Liver (tissue), 9 donors: Measurements from ENCODE around the gene CCDC88C. TPM values are rescaled to one million over a fixed set of nuclear protein-coding genes. Genes with fewer than 3 reads are reported as not detected.

Experiments
- DNase-seq: peaks from one replicate; pipeline ENCODE4 v3.0.0-alpha.2; 2017; ENCODE audit warnings: low spot score
- H3K27ac ChIP-seq, 2 donors: one replicate each; pipeline ENCODE4 v1.7.0; 2013; ENCODE audit warnings: inconsistent platforms in 2 of 2, low read length in 2 of 2, control low read depth in 1 of 2, low read depth in 1 of 2, mild to moderate bottlenecking in 1 of 2
- H3K27me3 ChIP-seq, 4 donors: one replicate each; pipeline versions ENCODE4 v1.6.1 to v1.7.0; 2013; ENCODE audit warnings: low read length in 3 of 4, inconsistent platforms in 1 of 4, mild to moderate bottlenecking in 1 of 4, moderate library complexity in 1 of 4; ENCODE audit not compliant: control insufficient read depth in 4 of 4, insufficient read depth in 4 of 4
- H3K36me3 ChIP-seq, 4 donors: one replicate each; pipeline versions ENCODE4 v1.6.1 to v1.7.0; 2013; ENCODE audit warnings: low read length in 3 of 4, mild to moderate bottlenecking in 3 of 4, low read depth in 1 of 4, moderate library complexity in 1 of 4; ENCODE audit not compliant: control insufficient read depth in 4 of 4, insufficient read depth in 3 of 4
- H3K4me1 ChIP-seq, 4 donors: one replicate each; pipeline versions ENCODE4 v1.6.1 to v1.7.0; 2013; ENCODE audit warnings: low read length in 3 of 4, mild to moderate bottlenecking in 3 of 4, moderate library complexity in 1 of 4; ENCODE audit not compliant: control insufficient read depth in 4 of 4, insufficient read depth in 4 of 4
- H3K4me3 ChIP-seq, 3 donors: one replicate each; pipeline versions ENCODE4 v1.6.1 to v1.7.0; 2013; ENCODE audit warnings: low read length in 3 of 3, control low read depth in 1 of 3, low read depth in 1 of 3, mild to moderate bottlenecking in 1 of 3
- H3K9ac ChIP-seq, 2 donors: one replicate each; pipeline ENCODE4 v1.7.0; 2013; ENCODE audit warnings: low read length in 2 of 2, mild to moderate bottlenecking in 2 of 2, moderate library complexity in 2 of 2, control low read depth in 1 of 2, low read depth in 1 of 2
- H3K9me3 ChIP-seq, 4 donors: one replicate each; pipeline versions ENCODE4 v1.6.1 to v1.7.0; 2013; ENCODE audit warnings: low read length in 3 of 4; ENCODE audit not compliant: control insufficient read depth in 4 of 4
- FOXA1 ChIP-seq: IDR thresholded peaks from 2 replicates; pipeline ENCODE4 v1.6.1; 2016; ENCODE audit warnings: antibody characterized with exemption
- FOXA2 ChIP-seq: IDR thresholded peaks from 2 replicates; pipeline ENCODE4 v1.6.1; 2016; ENCODE audit warnings: antibody characterized with exemption
- GABPA ChIP-seq, 2 donors: IDR thresholded peaks in 1 of 2; conservative IDR thresholded peaks in 1 of 2; 2 replicates each; pipeline ENCODE4 v1.6.1; 2016; ENCODE audit warnings: antibody characterized with exemption in 2 of 2, mild to moderate bottlenecking in 1 of 2, moderate library complexity in 1 of 2
- HNF4A ChIP-seq, 2 donors: conservative IDR thresholded peaks; 2 replicates each; pipeline ENCODE4 v1.6.1; 2016; ENCODE audit warnings: antibody characterized with exemption in 2 of 2, mild to moderate bottlenecking in 2 of 2
- HNF4G ChIP-seq: IDR thresholded peaks from 2 replicates; pipeline ENCODE4 v1.6.1; 2016; ENCODE audit warnings: antibody characterized with exemption
- JUND ChIP-seq, 2 donors: IDR thresholded peaks; 2 replicates each; pipeline ENCODE4 v1.6.1; 2016; ENCODE audit warnings: antibody characterized with exemption in 2 of 2
- MAX ChIP-seq: IDR thresholded peaks from 2 replicates; pipeline ENCODE4 v1.6.1; 2016; ENCODE audit warnings: antibody characterized with exemption
- NR2F2 ChIP-seq: IDR thresholded peaks from 2 replicates; pipeline ENCODE4 v1.6.1; 2016; ENCODE audit warnings: antibody characterized with exemption
- RAD21 ChIP-seq, 2 donors: IDR thresholded peaks; 2 replicates each; pipeline ENCODE4 v1.6.1; 2016; ENCODE audit warnings: antibody characterized with exemption in 2 of 2, mild to moderate bottlenecking in 2 of 2
- RXRA ChIP-seq, 2 donors: IDR thresholded peaks; 2 replicates each; pipeline ENCODE4 v1.6.1; 2017 to 2018; ENCODE audit warnings: antibody characterized with exemption in 2 of 2, mild to moderate bottlenecking in 1 of 2
- SP1 ChIP-seq: IDR thresholded peaks from 2 replicates; pipeline ENCODE4 v1.6.1; 2018; ENCODE audit warnings: antibody characterized with exemption, mild to moderate bottlenecking
- TAF1 ChIP-seq: conservative IDR thresholded peaks from 2 replicates; pipeline ENCODE4 v1.6.1; 2016; ENCODE audit warnings: antibody characterized with exemption, mild to moderate bottlenecking
- WGBS: extraction: QIAGEN DNeasy Blood & Tissue Kit; methylation state at CpG from one replicate; pipeline ENCODE4 v1.1.7; 2013; 5-methylcytosine and 5-hydroxymethylcytosine counted together
- polyA plus RNA-seq, 2 donors: library from polyadenylated mRNA; stranded (reverse) in 1 of 2; unstranded in 1 of 2; fragments of 200-250 nt in 1 of 2; fragments of >200 nt in 1 of 2; fragmentation: Nextera tagmentation in 1 of 2; extraction: Ambion mirVana in 1 of 2; gene quantifications; one replicate each; pipeline versions ENCODE4 v1.2.1 to v1.2.3, GENCODE V29; 2013 to 2015
- total RNA-seq, 2 donors: library from RNA; depleted of rRNA; stranded (reverse); fragments of >200 nt; gene quantifications; one replicate each; pipeline ENCODE4 v1.2.3, GENCODE V29; 2014
- TF ChIP-seq, protein P1 (sequence below): IDR thresholded peaks from 2 replicates; pipeline ENCODE4 v1.6.1; 2016; ENCODE audit warnings: antibody characterized with exemption, mild to moderate bottlenecking
- TF ChIP-seq, protein P2 (sequence below): IDR thresholded peaks from 2 replicates; pipeline ENCODE4 v1.6.1; 2016; ENCODE audit warnings: antibody characterized with exemption
- donor health status: healthy.
- donor health status: healthy.
- donor health status: healthy.
- donor health status: healthy.
- donor health status: healthy.

The CCDC88C gene
- total and polyA plus RNA-seq, 4 donors, result 1.3 to 10.8 (median 4.0) TPM

DNA sequence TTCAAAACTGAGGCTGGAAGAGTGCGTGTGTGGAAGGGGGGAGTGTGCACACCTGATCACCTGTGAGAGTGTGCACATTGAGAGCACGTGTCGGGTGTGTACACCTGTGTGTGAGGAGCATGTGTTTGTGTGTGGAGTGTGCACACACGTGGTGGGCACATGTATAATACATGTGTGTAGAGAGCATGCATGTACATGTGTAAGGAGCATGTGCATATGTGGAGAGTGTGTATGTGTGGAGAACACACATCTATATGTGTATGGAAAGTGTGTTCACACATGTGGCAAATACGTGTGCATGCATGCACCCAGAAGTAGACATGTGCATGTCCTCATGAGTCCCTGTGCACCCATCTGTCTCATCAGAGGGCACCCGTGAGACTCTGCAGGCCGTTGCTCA, 110.0 kb downstream of the CCDC88C start:
- Histone ChIP-seq H3K9me3 (no peaks in the 10 kb centered on the region), H3K36me3 (peaks cover 0 to 46% (median 9%) of the 10 kb centered on the region in 4 donors), H3K4me3 (no peak overlapping the region), H3K4me1 (no peaks in the 10 kb centered on the region), H3K27me3 (no peaks in the 10 kb centered on the region), H3K9ac (no peak overlapping the region), H3K27ac (no peak overlapping the region)
- 97% methylated on average over 7 of the region's 7 CpGs for WGBS
- TF ChIP-seq FOXA2 (no peak), SP1 (no peak), GABPA (IDR thresholded peaks at IDR 0.05 in 1 of 2, conservative IDR thresholded peaks at IDR 0.05 in 1 of 2) (no peak), FOXA1 (no peak), JUND (IDR thresholded peaks at IDR 0.05) (no peak), RXRA (IDR thresholded peaks at IDR 0.05) (no peak), NR2F2 (no peak), MAX (no peak), HNF4G (no peak)
- TF ChIP-seq, protein P1, sequence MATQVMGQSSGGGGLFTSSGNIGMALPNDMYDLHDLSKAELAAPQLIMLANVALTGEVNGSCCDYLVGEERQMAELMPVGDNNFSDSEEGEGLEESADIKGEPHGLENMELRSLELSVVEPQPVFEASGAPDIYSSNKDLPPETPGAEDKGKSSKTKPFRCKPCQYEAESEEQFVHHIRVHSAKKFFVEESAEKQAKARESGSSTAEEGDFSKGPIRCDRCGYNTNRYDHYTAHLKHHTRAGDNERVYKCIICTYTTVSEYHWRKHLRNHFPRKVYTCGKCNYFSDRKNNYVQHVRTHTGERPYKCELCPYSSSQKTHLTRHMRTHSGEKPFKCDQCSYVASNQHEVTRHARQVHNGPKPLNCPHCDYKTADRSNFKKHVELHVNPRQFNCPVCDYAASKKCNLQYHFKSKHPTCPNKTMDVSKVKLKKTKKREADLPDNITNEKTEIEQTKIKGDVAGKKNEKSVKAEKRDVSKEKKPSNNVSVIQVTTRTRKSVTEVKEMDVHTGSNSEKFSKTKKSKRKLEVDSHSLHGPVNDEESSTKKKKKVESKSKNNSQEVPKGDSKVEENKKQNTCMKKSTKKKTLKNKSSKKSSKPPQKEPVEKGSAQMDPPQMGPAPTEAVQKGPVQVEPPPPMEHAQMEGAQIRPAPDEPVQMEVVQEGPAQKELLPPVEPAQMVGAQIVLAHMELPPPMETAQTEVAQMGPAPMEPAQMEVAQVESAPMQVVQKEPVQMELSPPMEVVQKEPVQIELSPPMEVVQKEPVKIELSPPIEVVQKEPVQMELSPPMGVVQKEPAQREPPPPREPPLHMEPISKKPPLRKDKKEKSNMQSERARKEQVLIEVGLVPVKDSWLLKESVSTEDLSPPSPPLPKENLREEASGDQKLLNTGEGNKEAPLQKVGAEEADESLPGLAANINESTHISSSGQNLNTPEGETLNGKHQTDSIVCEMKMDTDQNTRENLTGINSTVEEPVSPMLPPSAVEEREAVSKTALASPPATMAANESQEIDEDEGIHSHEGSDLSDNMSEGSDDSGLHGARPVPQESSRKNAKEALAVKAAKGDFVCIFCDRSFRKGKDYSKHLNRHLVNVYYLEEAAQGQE, result no peak
- DNase-seq, result no peak

GRCh38 chr14:91307046-91307445, 110.6 kb downstream of the CCDC88C start:
- H3K36me3 ChIP-seq, result peaks cover 0 to 49% (median 10%) of the 10 kb centered on the region in 4 donors
- no peak for TF ChIP-seq NR2F2
- TF ChIP-seq, protein P1, result no peak
- no peaks in the 10 kb centered on the region for H3K9me3 ChIP-seq
- 97% methylated on average over 12 of the region's 12 CpGs for WGBS
- no peak overlapping the region for H3K4me3 ChIP-seq
- DNase-seq, result no peak
- no peaks in the 10 kb centered on the region for H3K4me1 ChIP-seq
- H3K9ac ChIP-seq, result no peak overlapping the region
- H3K27me3 ChIP-seq, result no peaks in the 10 kb centered on the region
- no peak overlapping the region for H3K27ac ChIP-seq

DNA sequence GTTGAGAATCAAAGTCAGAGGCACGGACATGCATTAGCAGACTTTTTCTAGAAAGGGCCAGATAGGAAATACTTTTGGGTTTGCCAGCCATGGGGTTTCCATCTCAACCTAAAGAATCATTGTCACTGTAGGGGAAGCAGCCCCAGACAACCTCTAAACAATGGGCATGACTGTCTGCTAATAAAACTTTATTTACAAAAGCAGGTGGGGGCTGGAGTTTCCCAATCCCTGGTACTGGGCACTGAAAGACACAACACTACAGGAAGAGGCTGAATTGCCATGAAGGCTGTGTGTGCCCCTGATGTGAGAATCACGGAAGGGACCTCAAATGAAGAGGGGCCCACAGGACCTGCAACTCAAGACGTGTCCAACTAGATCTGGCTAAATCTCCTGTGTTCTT, 111.1 kb downstream of the CCDC88C start:
- peaks cover 0 to 54% (median 13%) of the 10 kb centered on the region in 4 donors for H3K36me3 ChIP-seq
- DNase-seq, result no peak
- no peak overlapping the region for H3K4me3 ChIP-seq
- no peak overlapping the region for H3K27ac ChIP-seq
- H3K27me3 ChIP-seq, result no peaks in the 10 kb centered on the region
- H3K4me1 ChIP-seq, result no peaks in the 10 kb centered on the region
- no peaks in the 10 kb centered on the region for H3K9me3 ChIP-seq
- H3K9ac ChIP-seq, result no peak overlapping the region
- WGBS, result 97% methylated on average over 3 of the region's 3 CpGs
- TF ChIP-seq TAF1 (no peak), SP1 (no peak), RXRA (IDR thresholded peaks at IDR 0.05) (no peak), HNF4A (conservative IDR thresholded peaks at IDR 0.05) (no peak), NR2F2 (no peak), RAD21 (IDR thresholded peaks at IDR 0.05) (no peak), FOXA2 (no peak), JUND (IDR thresholded peaks at IDR 0.05) (no peak), HNF4G (no peak)
- TF ChIP-seq, protein P1, result no peak
- TF ChIP-seq, protein P2, sequence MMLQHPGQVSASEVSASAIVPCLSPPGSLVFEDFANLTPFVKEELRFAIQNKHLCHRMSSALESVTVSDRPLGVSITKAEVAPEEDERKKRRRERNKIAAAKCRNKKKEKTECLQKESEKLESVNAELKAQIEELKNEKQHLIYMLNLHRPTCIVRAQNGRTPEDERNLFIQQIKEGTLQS, result no peak
